ENCODE measurements around the gene NDUFAF8. TPM values are rescaled to one million over a fixed set of nuclear protein-coding genes. Genes with fewer than 3 reads are reported as not detected.
A peak's percentile ranks its signal among the peaks of the same experiment; 100 is the strongest.
"Not testable (repeated sequence)": the region's sequence is repeated elsewhere in the genome, so short reads cannot be mapped to it uniquely, and the experiment has no call there.

The NDUFAF8 gene
- polyA plus RNA-seq, 3 donors from 2014 or later = 61.2 to 121 (median 67.8) TPM

GRCh38 chr17:81222620-81222905, 16.6 kb upstream of the NDUFAF8 start:
- H3K4me1 Mint-ChIP-seq = peaks cover 12 to 15% of the 10 kb centered on the region in 2 donors
- no peak overlapping the region for H3K27ac Mint-ChIP-seq
- DNase-seq = no peak
- H3K36me3 Mint-ChIP-seq = no peaks in the 10 kb centered on the region
- H3K27me3 Mint-ChIP-seq (ENCODE audit: low read depth in 3 of 3) = peaks cover 0 to 6% (median 0%) of the 10 kb centered on the region in 3 donors
- peaks cover 0 to 2% (median 0%) of the 10 kb centered on the region in 6 donors for H3K9me3 Mint-ChIP-seq
- peak overlapping the region; percentile 73 to 79 (median 75) for H3K4me3 Mint-ChIP-seq

GRCh38 chr17:81222906-81223761, 16.0 kb upstream of the NDUFAF8 start, which contains the start of gene CEP131:
TSS of gene CEP131 (minus strand) at chr17:81222965. CDS start at chr17:81220056, 2,909 bp downstream.
- peak; percentile 98 to 99 (median 98) for DNase-seq
- peaks cover 18 to 20% of the 10 kb centered on the region in 2 donors for H3K4me1 Mint-ChIP-seq
- peaks cover 0 to 2% (median 0%) of the 10 kb centered on the region in 6 donors for H3K9me3 Mint-ChIP-seq
- H3K36me3 Mint-ChIP-seq = no peaks in the 10 kb centered on the region
- peaks cover 0 to 6% (median 0%) of the 10 kb centered on the region in 3 donors for H3K27me3 Mint-ChIP-seq (ENCODE audit: low read depth in 3 of 3)
- peak within 1 kb of the TSS; percentile 74 to 83 (median 81) for H3K4me3 Mint-ChIP-seq
- H3K27ac Mint-ChIP-seq = peak within 1 kb of the TSS; percentile 34 to 72 (median 60)

DNA sequence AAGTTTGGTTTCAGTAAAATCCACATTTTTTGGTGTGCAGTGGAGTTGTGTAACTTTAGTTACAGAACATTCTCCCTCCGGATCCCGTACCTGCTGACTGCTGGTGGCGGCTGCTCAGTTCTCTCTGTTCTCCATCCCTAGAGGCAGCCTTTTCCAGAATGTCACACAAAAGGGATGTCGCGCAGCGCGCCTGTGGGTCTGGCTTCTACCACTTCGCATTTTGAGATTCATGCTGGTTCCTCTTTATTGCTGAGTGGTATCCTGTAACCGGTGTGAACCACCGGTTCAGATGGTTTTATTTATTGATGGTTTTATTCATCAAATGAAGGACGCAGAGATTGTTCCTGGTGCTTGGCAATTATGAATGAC, 15.4 kb upstream of the NDUFAF8 start:
- H3K36me3 Mint-ChIP-seq = no peaks in the 10 kb centered on the region
- peak overlapping the region; percentile 34 to 72 (median 60) for H3K27ac Mint-ChIP-seq
- H3K27me3 Mint-ChIP-seq (ENCODE audit: low read depth in 3 of 3) = peaks cover 0 to 6% (median 0%) of the 10 kb centered on the region in 3 donors
- peaks cover 21 to 23% of the 10 kb centered on the region in 2 donors for H3K4me1 Mint-ChIP-seq
- H3K4me3 Mint-ChIP-seq = peak overlapping the region; percentile 74 to 83 (median 81)
- DNase-seq = no peak
- peaks cover 0 to 2% (median 0%) of the 10 kb centered on the region in 6 donors for H3K9me3 Mint-ChIP-seq

DNA sequence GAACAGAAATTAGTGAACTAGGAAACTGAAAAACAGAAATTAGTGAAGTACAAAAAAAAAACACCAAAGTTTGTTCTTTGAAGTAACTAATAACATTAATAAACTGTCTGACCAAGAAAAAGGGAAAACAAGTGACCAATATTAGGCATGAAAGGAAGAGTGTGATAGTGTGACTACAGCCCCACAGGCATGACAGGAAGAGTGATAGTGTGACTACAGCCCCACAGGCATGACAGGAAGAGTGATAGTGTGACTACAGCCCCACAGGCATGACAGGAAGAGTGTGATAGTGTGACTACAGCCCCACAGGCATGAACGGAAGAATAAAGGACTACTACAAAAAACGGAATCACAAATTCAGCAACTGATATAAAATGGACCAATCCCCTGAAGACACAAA, 11.5 kb upstream of the NDUFAF8 start:
- Mint-ChIP-seq H3K4me1 (peaks cover 21% of the 10 kb centered on the region in 2 donors), H3K36me3 (peaks cover 5 to 13% (median 12%) of the 10 kb centered on the region in 3 donors), H3K27ac (peak overlapping the region in 5 of 6 donors; percentile 8 to 63 (median 44))
- H3K4me3 Mint-ChIP-seq; DNase-seq; H3K27me3 Mint-ChIP-seq (ENCODE audit: low read depth in 3 of 3); H3K9me3 Mint-ChIP-seq: not testable (repeated sequence)

GRCh38 chr17:81228420-81228819, 10.7 kb upstream of the NDUFAF8 start:
- peaks cover 5 to 13% (median 12%) of the 10 kb centered on the region in 3 donors for H3K36me3 Mint-ChIP-seq
- no peaks in the 10 kb centered on the region for H3K9me3 Mint-ChIP-seq
- no peak overlapping the region for H3K4me3 Mint-ChIP-seq
- peaks cover 0 to 3% (median 2%) of the 10 kb centered on the region in 3 donors for H3K27me3 Mint-ChIP-seq (ENCODE audit: low read depth in 3 of 3)
- H3K4me1 Mint-ChIP-seq = peaks cover 19% of the 10 kb centered on the region in 2 donors
- peak overlapping the region in 4 of 6 donors; percentile 35 to 67 (median 58) for H3K27ac Mint-ChIP-seq
- DNase-seq = no peak

GRCh38 chr17:81228834-81229665, 10.1 kb upstream of the NDUFAF8 start:
- no peaks in the 10 kb centered on the region for H3K9me3 Mint-ChIP-seq
- H3K4me3 Mint-ChIP-seq = no peak overlapping the region
- peaks cover 13% of the 10 kb centered on the region in 2 donors for H3K4me1 Mint-ChIP-seq
- H3K36me3 Mint-ChIP-seq = peaks cover 5 to 13% (median 12%) of the 10 kb centered on the region in 3 donors
- no peak for DNase-seq
- H3K27ac Mint-ChIP-seq = no peak overlapping the region
- H3K27me3 Mint-ChIP-seq (ENCODE audit: low read depth in 3 of 3) = peaks cover 0 to 2% (median 0%) of the 10 kb centered on the region in 3 donors

- peaks cover 5 to 13% (median 12%) of the 10 kb centered on the region in 3 donors for H3K36me3 Mint-ChIP-seq
- H3K27me3 Mint-ChIP-seq (ENCODE audit: low read depth in 3 of 3) = peaks cover 0 to 2% (median 0%) of the 10 kb centered on the region in 3 donors
- DNase-seq = no peak
- no peak overlapping the region for H3K27ac Mint-ChIP-seq
- H3K4me3 Mint-ChIP-seq = no peak overlapping the region
- H3K9me3 Mint-ChIP-seq = no peaks in the 10 kb centered on the region
- peaks cover 13 to 14% of the 10 kb centered on the region in 2 donors for H3K4me1 Mint-ChIP-seq
Observed at GRCh38 chr17:81229666-81229920, 9.5 kb upstream of the NDUFAF8 start.

DNA sequence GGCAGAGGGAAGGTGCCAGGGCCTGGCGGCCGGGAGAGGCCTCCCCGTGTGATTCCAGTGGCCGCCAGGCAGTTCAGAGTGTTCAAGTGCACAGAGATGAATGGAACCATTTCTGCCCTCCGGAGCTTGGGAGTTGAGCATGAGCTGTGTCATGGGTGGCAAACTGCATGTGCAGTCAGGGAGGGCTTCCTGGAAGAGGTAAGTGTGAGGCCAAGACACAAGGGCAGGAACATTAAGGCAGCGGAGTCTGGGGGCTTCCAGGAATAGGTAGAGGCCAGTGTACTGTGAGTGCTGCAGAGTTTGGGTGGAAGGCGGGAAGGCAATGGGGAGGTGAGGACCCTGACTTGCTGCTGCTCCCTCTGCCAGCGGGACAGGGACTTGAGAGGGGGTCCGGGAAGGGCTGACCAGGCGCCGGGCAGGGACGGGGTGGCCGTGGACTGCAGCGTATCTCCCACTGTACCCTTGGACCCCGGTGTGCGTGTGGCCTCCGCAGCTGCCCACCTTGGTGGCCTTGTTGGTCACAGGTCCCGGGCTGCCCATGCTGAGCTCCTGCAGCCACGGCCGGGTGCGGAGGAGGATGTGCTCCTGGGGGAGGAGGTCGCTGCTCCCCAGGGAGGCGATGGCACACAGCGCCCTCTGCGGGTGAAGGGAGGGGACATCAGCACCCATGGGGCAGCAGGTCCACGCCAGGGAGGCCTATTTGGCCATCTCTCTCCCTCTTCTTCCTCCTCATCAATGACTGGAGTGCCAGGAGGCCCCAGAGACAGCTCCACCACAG, 8.9 kb upstream of the NDUFAF8 start:
- Mint-ChIP-seq H3K27me3 (ENCODE audit: low read depth in 3 of 3) (peaks cover 0 to 2% (median 0%) of the 10 kb centered on the region in 3 donors), H3K9me3 (no peaks in the 10 kb centered on the region), H3K4me1 (peaks cover 18 to 20% of the 10 kb centered on the region in 2 donors), H3K4me3 (no peak overlapping the region), H3K36me3 (peaks cover 5 to 16% (median 13%) of the 10 kb centered on the region in 3 donors), H3K27ac (no peak overlapping the region)
- DNase-seq = no peak

GRCh38 chr17:81231121-81231645, 7.9 kb upstream of the NDUFAF8 start:
- peak overlapping the region in 2 of 6 donors; percentile 53 to 59 for H3K27ac Mint-ChIP-seq
- peaks cover 0 to 2% (median 0%) of the 10 kb centered on the region in 3 donors for H3K27me3 Mint-ChIP-seq (ENCODE audit: low read depth in 3 of 3)
- no peak overlapping the region for H3K4me3 Mint-ChIP-seq
- H3K9me3 Mint-ChIP-seq = no peaks in the 10 kb centered on the region
- peaks cover 21 to 22% of the 10 kb centered on the region in 2 donors for H3K4me1 Mint-ChIP-seq
- DNase-seq = no peak
- H3K36me3 Mint-ChIP-seq = peaks cover 5 to 16% (median 13%) of the 10 kb centered on the region in 3 donors

DNA sequence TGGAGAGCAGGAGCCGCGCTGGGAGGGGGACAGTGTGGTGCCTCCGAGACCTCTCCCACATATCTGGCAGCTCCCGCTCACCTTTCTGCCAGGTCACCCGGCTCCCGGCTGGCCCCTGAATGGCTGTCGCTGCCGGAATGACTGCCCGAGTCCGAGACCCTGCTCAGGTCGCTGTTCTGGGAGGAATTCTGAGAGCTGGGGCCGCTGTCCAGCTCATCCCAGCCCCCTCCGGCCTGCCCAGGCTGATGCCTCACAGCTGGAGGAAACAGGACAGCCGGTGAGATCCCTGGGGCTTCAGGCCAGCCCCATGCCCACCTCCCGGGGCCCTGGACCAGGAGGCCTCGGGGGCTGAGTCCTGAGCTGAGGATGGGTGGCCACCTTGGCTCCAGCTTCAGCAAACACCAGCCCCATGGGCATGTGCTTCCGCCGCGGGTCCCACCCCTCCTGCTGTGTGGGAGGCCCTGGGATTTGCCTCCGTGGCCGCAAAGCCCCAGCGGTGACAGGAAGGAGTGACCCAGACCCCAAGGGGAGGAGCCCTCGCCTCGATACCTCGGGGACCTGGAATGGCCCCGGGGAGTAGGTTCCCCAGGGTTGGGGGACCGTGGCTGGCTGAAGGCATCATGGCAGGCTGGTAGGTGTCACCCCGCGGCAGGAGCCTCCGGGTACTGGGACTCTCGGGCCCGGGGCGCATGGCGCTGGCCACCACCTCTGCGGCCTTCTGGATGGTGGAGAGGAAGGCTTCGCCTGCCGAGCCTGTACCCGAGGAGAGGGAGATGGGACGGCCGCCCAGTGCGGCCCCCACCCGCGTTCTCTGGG, 7.1 kb upstream of the NDUFAF8 start:
- no peak for DNase-seq
- Mint-ChIP-seq H3K9me3 (no peaks in the 10 kb centered on the region), H3K36me3 (peaks cover 5 to 16% (median 13%) of the 10 kb centered on the region in 3 donors), H3K4me1 (peaks cover 22 to 24% of the 10 kb centered on the region in 2 donors), H3K27ac (no peak overlapping the region), H3K4me3 (no peak overlapping the region), H3K27me3 (ENCODE audit: low read depth in 3 of 3) (peaks cover 0 to 2% (median 0%) of the 10 kb centered on the region in 3 donors)

DNA sequence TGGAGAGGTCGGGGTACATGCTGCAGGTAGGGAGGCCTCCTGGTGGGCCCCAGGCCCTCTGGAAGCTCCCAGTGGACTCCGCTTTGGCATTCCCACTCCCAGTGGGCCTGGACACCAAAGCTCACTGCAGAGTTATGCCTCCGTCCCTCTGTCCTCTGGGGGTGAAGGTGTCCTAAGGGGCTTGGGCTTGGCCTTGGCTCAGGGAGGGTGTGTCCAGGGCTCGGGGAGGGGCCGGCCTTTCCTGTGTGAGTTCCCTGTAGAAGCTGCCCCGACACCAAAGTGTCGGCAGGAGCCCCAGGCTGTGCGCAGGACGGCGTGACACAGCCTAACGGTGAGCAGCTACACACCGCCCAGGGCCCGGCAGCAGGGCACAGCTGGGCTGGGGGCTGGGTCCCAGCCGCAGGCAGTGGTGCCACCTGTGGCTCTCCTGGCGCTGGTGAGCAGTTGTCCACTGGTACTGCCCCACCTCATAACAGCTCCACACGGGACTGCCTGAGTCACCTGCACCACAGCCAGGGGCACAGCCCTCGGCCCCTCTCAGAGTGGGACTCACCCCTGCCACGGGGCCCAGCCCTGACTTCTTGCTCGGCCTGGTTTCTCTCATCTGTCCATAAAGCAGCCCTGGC, 6.4 kb upstream of the NDUFAF8 start:
- Mint-ChIP-seq H3K9me3 (no peaks in the 10 kb centered on the region), H3K27me3 (ENCODE audit: low read depth in 3 of 3) (peaks cover 0 to 2% (median under 1%) of the 10 kb centered on the region in 3 donors), H3K4me3 (no peak overlapping the region), H3K27ac (no peak overlapping the region), H3K36me3 (peaks cover 5 to 16% (median 13%) of the 10 kb centered on the region in 3 donors), H3K4me1 (peaks cover 24 to 28% of the 10 kb centered on the region in 2 donors)
- no peak for DNase-seq

DNA sequence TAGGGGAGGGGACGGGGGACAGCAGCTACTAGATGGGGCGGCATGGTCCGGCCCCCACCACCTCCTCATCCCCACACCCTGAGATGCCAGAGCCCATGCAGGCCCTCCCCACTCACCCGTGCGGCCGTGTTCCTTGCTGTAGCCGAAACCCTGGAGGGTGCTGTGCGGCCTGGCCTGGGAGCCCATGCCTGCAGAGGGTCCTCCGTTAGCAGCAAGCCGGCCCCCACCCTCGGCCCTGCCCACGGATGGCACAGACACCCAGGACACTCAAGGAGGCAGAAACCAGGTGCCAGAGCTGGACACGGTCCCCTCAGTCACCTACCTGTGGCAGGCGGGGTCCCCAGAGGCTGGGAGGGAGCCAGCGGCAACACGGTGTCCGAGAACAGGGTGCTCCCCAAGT, 5.8 kb upstream of the NDUFAF8 start:
- Mint-ChIP-seq H3K4me1 (peaks cover 23 to 28% of the 10 kb centered on the region in 2 donors), H3K36me3 (peaks cover 5 to 16% (median 13%) of the 10 kb centered on the region in 3 donors), H3K27me3 (ENCODE audit: low read depth in 3 of 3) (peaks cover 0 to 5% (median 2%) of the 10 kb centered on the region in 3 donors)

More for the DNA sequence above, 5.8 kb upstream of the NDUFAF8 start:
- H3K9me3 Mint-ChIP-seq = no peaks in the 10 kb centered on the region
- no peak overlapping the region for H3K27ac Mint-ChIP-seq
- H3K4me3 Mint-ChIP-seq = no peak overlapping the region
- no peak for DNase-seq

Data from immature natural killer cell (primary cell).